GM12801 (cell line): ENCODE results near the gene PLAAT5.

ENCODE experiments used
- CTCF ChIP-seq: IDR thresholded peaks from one replicate; pipeline ENCODE4 v1.5.1; 2011; ENCODE audit warnings: control low read depth; ENCODE audit not compliant: insufficient read length; ENCODE audit errors: extremely low read depth

PLAAT5 gene

DNA sequence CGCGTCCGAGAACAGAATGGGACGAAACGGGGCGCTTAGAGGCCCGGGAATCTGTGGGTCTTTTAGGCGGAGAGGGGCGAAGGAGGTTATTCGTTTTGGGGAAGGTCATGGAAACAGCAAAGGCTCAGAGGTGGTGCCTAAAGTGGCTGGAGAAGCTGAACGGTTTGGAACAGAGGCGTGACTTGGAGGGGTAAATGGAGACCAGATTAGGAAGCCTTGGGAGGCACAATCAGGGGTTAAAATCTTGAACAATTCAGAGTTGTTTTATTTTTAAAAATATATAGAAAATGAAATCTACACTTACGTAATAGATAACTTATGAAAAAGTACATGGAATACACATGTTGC is 247 bp upstream of the PLAAT5 start:
- no peak for TF ChIP-seq CTCF

GRCh38 chr11:63489879-63490278 is 1.1 kb downstream of the PLAAT5 start:
- TF ChIP-seq CTCF, result no peak

- no peak for TF ChIP-seq CTCF
Measured at GRCh38 chr11:63488789-63489188, 2.2 kb downstream of the PLAAT5 start.

DNA sequence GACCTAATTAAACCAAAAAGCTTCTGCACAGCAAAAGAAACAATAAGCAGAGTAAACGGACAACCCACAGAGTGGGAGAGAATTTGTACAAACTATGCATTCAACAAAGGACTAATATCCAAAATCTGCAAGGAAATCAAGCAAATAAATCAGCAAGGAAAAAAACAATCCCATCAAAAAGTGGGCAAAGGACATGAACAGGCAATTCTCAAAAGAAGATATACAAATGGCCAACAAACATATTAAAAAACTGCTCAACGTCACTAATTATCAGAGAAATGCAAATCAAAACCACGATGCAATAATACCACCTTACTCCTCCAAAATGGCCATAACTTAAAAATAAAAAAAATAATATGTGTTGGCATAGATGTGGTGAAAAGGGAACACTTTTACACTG is 5.2 kb downstream of the PLAAT5 start:
- no peak for TF ChIP-seq CTCF

DNA sequence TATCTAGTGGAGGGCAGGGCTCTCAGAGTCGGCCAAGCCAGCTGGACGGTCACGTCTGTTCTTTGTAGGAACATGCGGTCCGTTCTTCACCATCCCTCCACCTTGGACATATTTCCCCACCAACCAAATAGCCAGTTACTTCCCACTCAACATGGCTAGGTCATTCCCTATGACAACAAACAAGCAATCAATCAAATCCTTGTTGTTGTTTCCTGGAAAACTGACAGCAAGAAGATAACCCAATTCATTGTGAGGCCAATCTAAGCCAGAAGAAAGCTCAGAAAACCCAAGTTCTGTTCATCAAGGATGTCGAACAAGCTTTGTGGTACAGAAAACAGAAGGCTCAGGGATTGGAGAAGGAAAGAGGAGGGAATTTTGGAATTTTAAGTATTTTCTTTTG is 10.9 kb downstream of the PLAAT5 start:
- TF ChIP-seq CTCF, result no peak

- TF ChIP-seq CTCF, result peak; percentile 34
Measured at GRCh38 chr11:63478896-63479295, 12.1 kb downstream of the PLAAT5 start.

GRCh38 chr11:63476618-63477017 is 14.3 kb downstream of the PLAAT5 start:
- TF ChIP-seq CTCF, result no peak

- TF ChIP-seq CTCF, result no peak
Measured at GRCh38 chr11:63472372-63472771, 18.6 kb downstream of the PLAAT5 start.
